SK-N-SH treated with all-trans-retinoic acid at 6 μM for 48 hours (cell line): Measurements from ENCODE around the gene CTCF.

Source experiments
- ATAC-seq: fragments of 200-7000 bp; cut with Tn5 transposase; 3 replicates; pipeline ENCODE4 v1.9.1; 2020; ENCODE audit warnings: mild to moderate bottlenecking, moderate library complexity
- ARNTL ChIP-seq: fragments of 450-650 bp; formaldehyde crosslinking; IDR thresholded peaks from 2 replicates; pipeline ENCODE4 v1.5.0; 2020; ENCODE audit warnings: low read depth, mild to moderate bottlenecking, moderate library complexity, borderline replicate concordance
- BACH2 ChIP-seq: fragments of 250-450 bp; sonication (Bioruptor Pico); IDR thresholded peaks from 2 replicates; pipeline ENCODE4 v1.9.0; 2021; ENCODE audit warnings: mild to moderate bottlenecking, borderline replicate concordance
- CSDC2 ChIP-seq: fragments of 250-450 bp; sonication (Bioruptor Pico); IDR thresholded peaks from 2 replicates; pipeline ENCODE4 v1.5.0; 2020; ENCODE audit warnings: mild to moderate bottlenecking, moderate library complexity
- ESRRG ChIP-seq: fragments of 250-450 bp; sonication (Bioruptor Pico); IDR thresholded peaks from 2 replicates; pipeline ENCODE4 v1.6.1; 2021; ENCODE audit warnings: mild to moderate bottlenecking
- GLIS3 ChIP-seq: fragments of 250-450 bp; sonication (Bioruptor Pico); IDR thresholded peaks from 2 replicates; pipeline ENCODE4 v1.5.0; 2020; ENCODE audit warnings: mild to moderate bottlenecking, moderate library complexity
- ISL1 ChIP-seq: fragments of 250-450 bp; sonication (Bioruptor Pico); IDR thresholded peaks from 2 replicates; pipeline ENCODE4 v2.1.2; 2022; ENCODE audit warnings: mild to moderate bottlenecking, moderate library complexity
- OSR1 ChIP-seq: fragments of 250-450 bp; sonication (Bioruptor Pico); IDR thresholded peaks from 2 replicates; pipeline ENCODE4 v1.8.0; 2022; ENCODE audit warnings: moderate library complexity, mild to moderate bottlenecking, inconsistent platforms
- PPARA ChIP-seq: fragments of 250-450 bp; sonication (Bioruptor Pico); IDR thresholded peaks from 2 replicates; pipeline ENCODE4 v1.5.0; 2020; ENCODE audit warnings: mild to moderate bottlenecking, borderline replicate concordance
- SNAI2 ChIP-seq: fragments of 250-450 bp; sonication (Bioruptor Pico); IDR thresholded peaks from 2 replicates; pipeline ENCODE4 v1.5.0; 2020; ENCODE audit warnings: mild to moderate bottlenecking, moderate library complexity
- TCF4 ChIP-seq: fragments of 250-450 bp; sonication (Bioruptor Pico); IDR thresholded peaks from 2 replicates; pipeline ENCODE4 v1.8.0; 2021; ENCODE audit warnings: mild to moderate bottlenecking, moderate library complexity, borderline replicate concordance
- TOX ChIP-seq: fragments of 250-450 bp; sonication (Bioruptor Pico); IDR thresholded peaks from 2 replicates; pipeline ENCODE4 v1.8.0; 2021; ENCODE audit warnings: mild to moderate bottlenecking, moderate library complexity, borderline replicate concordance
- ZC3H10 ChIP-seq: fragments of 250-450 bp; sonication (Bioruptor Pico); IDR thresholded peaks from 2 replicates; pipeline ENCODE4 v1.5.1; 2021; ENCODE audit warnings: mild to moderate bottlenecking, moderate library complexity
- ZNF565 ChIP-seq: fragments of 450-650 bp; formaldehyde crosslinking; conservative IDR thresholded peaks from 2 replicates; pipeline ENCODE4 v1.5.0; 2020; ENCODE audit warnings: low read depth, mild to moderate bottlenecking, moderate library complexity
- ZNF70 ChIP-seq: fragments of 450-650 bp; formaldehyde crosslinking; IDR thresholded peaks from 2 replicates; pipeline ENCODE4 v1.5.0; 2020; ENCODE audit warnings: mild to moderate bottlenecking, moderate library complexity
- ZNF8 ChIP-seq: fragments of 450-650 bp; formaldehyde crosslinking; IDR thresholded peaks from 2 replicates; pipeline ENCODE4 v1.5.0; 2020; ENCODE audit warnings: mild to moderate bottlenecking, moderate library complexity
- TF ChIP-seq, protein P1 (sequence below): fragments of 250-450 bp; sonication (Bioruptor Pico); IDR thresholded peaks from 2 replicates; pipeline ENCODE4 v1.5.1; 2021; ENCODE audit warnings: mild to moderate bottlenecking, moderate library complexity
- TF ChIP-seq, protein P2 (sequence below): fragments of 250-450 bp; sonication (Bioruptor Pico); IDR thresholded peaks from 2 replicates; pipeline ENCODE4 v1.8.0; 2021; ENCODE audit warnings: low read depth, mild to moderate bottlenecking, moderate library complexity, borderline replicate concordance
- TF ChIP-seq, protein P3 (sequence below): fragments of 250-450 bp; sonication (Bioruptor Pico); IDR thresholded peaks from 2 replicates; pipeline ENCODE4 v1.5.0; 2020; ENCODE audit warnings: mild to moderate bottlenecking, moderate library complexity
- TF ChIP-seq, protein P4 (sequence below): fragments of 250-450 bp; sonication (Bioruptor Pico); IDR thresholded peaks from 2 replicates; pipeline ENCODE4 v1.8.0; 2020; ENCODE audit warnings: mild to moderate bottlenecking, moderate library complexity, borderline replicate concordance

CTCF gene

DNA sequence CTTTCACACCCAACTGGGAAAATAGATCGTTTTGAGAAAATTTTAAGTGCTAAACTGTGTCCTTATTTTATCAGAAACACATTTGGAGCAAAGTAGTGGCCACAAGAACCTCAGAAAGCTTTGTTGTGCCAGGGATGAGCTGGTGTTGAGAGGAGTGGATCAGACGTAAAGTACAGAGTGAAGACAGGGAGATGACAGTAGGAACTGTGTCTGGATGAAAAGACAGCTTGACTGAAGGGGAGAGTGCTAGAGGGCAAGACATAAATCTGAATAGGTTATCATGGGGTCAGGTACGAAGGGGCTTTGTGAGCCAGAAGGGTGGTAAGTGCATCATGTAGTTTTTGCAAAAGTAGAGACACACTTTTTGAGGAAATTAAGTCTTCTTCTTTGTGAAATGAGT, 43.3 kb downstream of the CTCF start:
- TF ChIP-seq, protein P1, sequence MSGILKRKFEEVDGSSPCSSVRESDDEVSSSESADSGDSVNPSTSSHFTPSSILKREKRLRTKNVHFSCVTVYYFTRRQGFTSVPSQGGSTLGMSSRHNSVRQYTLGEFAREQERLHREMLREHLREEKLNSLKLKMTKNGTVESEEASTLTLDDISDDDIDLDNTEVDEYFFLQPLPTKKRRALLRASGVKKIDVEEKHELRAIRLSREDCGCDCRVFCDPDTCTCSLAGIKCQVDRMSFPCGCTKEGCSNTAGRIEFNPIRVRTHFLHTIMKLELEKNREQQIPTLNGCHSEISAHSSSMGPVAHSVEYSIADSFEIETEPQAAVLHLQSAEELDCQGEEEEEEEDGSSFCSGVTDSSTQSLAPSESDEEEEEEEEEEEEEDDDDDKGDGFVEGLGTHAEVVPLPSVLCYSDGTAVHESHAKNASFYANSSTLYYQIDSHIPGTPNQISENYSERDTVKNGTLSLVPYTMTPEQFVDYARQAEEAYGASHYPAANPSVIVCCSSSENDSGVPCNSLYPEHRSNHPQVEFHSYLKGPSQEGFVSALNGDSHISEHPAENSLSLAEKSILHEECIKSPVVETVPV (CRISPR knock-in tag), result no peak
- TF ChIP-seq, protein P2, sequence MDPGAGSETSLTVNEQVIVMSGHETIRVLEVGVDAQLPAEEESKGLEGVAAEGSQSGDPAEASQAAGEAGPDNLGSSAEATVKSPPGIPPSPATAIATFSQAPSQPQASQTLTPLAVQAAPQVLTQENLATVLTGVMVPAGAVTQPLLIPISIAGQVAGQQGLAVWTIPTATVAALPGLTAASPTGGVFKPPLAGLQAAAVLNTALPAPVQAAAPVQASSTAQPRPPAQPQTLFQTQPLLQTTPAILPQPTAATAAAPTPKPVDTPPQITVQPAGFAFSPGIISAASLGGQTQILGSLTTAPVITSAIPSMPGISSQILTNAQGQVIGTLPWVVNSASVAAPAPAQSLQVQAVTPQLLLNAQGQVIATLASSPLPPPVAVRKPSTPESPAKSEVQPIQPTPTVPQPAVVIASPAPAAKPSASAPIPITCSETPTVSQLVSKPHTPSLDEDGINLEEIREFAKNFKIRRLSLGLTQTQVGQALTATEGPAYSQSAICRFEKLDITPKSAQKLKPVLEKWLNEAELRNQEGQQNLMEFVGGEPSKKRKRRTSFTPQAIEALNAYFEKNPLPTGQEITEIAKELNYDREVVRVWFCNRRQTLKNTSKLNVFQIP (CRISPR knock-in tag), result no peak
- TF ChIP-seq TCF4 (CRISPR knock-in tag) (no peak), ZNF565 (CRISPR knock-in tag) (no peak), BACH2 (CRISPR knock-in tag) (no peak), ISL1 (CRISPR knock-in tag) (no peak), PPARA (CRISPR knock-in tag) (no peak), CSDC2 (CRISPR knock-in tag) (no peak), SNAI2 (CRISPR knock-in tag) (no peak), TOX (CRISPR knock-in tag) (no peak), ZNF70 (CRISPR knock-in tag) (no peak)
- TF ChIP-seq, protein P3, sequence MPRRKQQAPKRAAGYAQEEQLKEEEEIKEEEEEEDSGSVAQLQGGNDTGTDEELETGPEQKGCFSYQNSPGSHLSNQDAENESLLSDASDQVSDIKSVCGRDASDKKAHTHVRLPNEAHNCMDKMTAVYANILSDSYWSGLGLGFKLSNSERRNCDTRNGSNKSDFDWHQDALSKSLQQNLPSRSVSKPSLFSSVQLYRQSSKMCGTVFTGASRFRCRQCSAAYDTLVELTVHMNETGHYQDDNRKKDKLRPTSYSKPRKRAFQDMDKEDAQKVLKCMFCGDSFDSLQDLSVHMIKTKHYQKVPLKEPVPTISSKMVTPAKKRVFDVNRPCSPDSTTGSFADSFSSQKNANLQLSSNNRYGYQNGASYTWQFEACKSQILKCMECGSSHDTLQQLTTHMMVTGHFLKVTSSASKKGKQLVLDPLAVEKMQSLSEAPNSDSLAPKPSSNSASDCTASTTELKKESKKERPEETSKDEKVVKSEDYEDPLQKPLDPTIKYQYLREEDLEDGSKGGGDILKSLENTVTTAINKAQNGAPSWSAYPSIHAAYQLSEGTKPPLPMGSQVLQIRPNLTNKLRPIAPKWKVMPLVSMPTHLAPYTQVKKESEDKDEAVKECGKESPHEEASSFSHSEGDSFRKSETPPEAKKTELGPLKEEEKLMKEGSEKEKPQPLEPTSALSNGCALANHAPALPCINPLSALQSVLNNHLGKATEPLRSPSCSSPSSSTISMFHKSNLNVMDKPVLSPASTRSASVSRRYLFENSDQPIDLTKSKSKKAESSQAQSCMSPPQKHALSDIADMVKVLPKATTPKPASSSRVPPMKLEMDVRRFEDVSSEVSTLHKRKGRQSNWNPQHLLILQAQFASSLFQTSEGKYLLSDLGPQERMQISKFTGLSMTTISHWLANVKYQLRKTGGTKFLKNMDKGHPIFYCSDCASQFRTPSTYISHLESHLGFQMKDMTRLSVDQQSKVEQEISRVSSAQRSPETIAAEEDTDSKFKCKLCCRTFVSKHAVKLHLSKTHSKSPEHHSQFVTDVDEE (CRISPR knock-in tag), result no peak
- TF ChIP-seq, protein P4, sequence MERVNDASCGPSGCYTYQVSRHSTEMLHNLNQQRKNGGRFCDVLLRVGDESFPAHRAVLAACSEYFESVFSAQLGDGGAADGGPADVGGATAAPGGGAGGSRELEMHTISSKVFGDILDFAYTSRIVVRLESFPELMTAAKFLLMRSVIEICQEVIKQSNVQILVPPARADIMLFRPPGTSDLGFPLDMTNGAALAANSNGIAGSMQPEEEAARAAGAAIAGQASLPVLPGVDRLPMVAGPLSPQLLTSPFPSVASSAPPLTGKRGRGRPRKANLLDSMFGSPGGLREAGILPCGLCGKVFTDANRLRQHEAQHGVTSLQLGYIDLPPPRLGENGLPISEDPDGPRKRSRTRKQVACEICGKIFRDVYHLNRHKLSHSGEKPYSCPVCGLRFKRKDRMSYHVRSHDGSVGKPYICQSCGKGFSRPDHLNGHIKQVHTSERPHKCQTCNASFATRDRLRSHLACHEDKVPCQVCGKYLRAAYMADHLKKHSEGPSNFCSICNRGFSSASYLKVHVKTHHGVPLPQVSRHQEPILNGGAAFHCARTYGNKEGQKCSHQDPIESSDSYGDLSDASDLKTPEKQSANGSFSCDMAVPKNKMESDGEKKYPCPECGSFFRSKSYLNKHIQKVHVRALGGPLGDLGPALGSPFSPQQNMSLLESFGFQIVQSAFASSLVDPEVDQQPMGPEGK, result no peak
- ATAC-seq, result no peak

DNA sequence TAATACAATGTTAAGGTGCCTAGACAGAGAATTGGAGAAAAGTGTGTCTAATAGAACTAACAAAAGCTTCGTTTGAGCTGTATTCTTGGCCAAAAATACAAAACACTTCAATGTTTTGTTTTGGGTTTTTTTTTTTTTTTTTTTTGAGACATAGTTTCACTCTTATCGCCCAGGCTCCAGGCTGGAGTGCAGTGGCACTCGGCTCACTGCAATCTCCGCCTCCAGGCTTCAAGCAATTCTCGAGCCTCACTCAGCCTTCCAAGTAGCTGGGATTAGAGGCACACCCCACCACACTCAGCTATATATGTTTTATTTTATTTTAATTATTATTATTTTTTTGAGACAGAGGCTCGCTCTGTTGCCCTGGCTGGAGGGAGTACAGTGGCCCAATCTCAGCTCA, 44.3 kb downstream of the CTCF start:
- ATAC-seq, result no peak

DNA sequence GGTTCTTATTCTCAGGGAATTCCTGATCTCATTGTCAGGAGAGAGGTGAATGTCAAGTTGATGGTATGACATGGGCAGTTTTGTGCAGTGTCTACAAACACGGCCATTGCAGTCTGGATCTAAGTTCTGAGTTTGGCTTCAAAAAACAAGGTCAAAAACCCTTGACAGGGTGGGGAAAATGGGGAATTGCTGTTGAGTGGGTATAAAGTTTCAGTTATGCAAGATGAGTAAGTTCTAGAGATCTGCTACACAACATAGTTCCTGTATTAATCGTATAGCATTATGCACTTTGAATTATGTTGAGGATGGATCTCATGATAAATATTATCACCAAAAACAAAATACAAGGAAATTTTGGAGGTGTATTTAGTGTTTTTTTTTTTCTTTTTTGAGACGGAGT, 46.0 kb downstream of the CTCF start:
- no peak for ATAC-seq

More for the DNA sequence above, 44.3 kb downstream of the CTCF start:
- TF ChIP-seq GLIS3 (CRISPR knock-in tag), result no peak

More for the DNA sequence above, 46.0 kb downstream of the CTCF start:
- TF ChIP-seq PPARA (CRISPR knock-in tag) (no peak), GLIS3 (CRISPR knock-in tag) (no peak), ARNTL (no peak), ZC3H10 (CRISPR knock-in tag) (no peak), SNAI2 (CRISPR knock-in tag) (no peak), CSDC2 (CRISPR knock-in tag) (no peak), ZNF8 (no peak), ISL1 (CRISPR knock-in tag) (no peak), ESRRG (no peak), OSR1 (CRISPR knock-in tag) (no peak)
- TF ChIP-seq, protein P2 (CRISPR knock-in tag), result no peak
- TF ChIP-seq, protein P1 (CRISPR knock-in tag), result no peak
